HUES48 (cell line): ENCODE results near the gene GRIK4.

Experiments used
- H3K27ac ChIP-seq: one replicate; pipeline ENCODE4 v1.7.0; 2013; ENCODE audit warnings: low read depth, low read length, inconsistent platforms
- H3K27me3 ChIP-seq: 2 replicates; pipeline ENCODE4 v1.6.1; 2013; ENCODE audit warnings: mild to moderate bottlenecking, low read length; ENCODE audit not compliant: control insufficient read depth, insufficient read depth
- H3K36me3 ChIP-seq: 2 replicates; pipeline ENCODE4 v1.6.1; 2013; ENCODE audit warnings: low read length; ENCODE audit not compliant: control insufficient read depth, insufficient read depth
- H3K4me1 ChIP-seq: 2 replicates; pipeline ENCODE4 v1.6.1; 2013; ENCODE audit warnings: mild to moderate bottlenecking, low read length; ENCODE audit not compliant: control insufficient read depth, insufficient read depth
- H3K4me3 ChIP-seq: 2 replicates; pipeline ENCODE4 v1.5.1; 2013; ENCODE audit warnings: mild to moderate bottlenecking, low read depth, low read length
- H3K9ac ChIP-seq: 2 replicates; pipeline ENCODE4 v1.6.1; 2013; ENCODE audit warnings: mild to moderate bottlenecking, low read depth, low read length, moderate library complexity
- H3K9me3 ChIP-seq: 2 replicates; pipeline ENCODE4 v1.6.1; 2013; ENCODE audit warnings: low read length; ENCODE audit not compliant: control insufficient read depth, insufficient read depth

GRIK4 gene

GRCh38 chr11:120517801-120518291 lies 6.3 kb downstream of the GRIK4 start:
- Histone ChIP-seq H3K36me3 (no peaks in the 10 kb centered on the region), H3K27me3 (peaks cover 25% of the 10 kb centered on the region), H3K27ac (no peak overlapping the region), H3K9me3 (no peaks in the 10 kb centered on the region), H3K9ac (no peak overlapping the region), H3K4me1 (peaks cover 17% of the 10 kb centered on the region), H3K4me3 (no peak overlapping the region)

DNA sequence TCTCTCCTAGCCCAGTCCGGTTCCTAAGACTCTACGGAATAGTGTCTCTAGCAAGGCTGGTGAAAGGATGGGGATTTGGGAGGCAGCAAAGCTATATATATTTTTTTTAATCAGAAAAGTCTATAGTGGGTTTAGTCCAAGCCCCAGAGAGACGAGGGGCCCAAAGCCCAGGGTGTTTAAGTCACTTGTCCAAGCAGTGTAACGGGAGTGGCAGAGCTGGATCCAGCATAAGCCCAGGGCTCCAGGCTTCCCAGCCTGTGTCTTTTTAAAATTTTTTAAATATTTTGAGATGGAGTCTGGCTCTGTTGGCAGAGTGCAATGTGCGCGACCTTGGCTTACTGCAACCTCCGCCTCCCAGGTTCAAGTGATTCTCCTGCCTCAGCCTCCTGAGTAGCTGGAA lies 6.8 kb downstream of the GRIK4 start:
- H3K9me3 ChIP-seq, result no peaks in the 10 kb centered on the region
- no peak overlapping the region for H3K27ac ChIP-seq
- no peaks in the 10 kb centered on the region for H3K36me3 ChIP-seq
- peaks cover 20% of the 10 kb centered on the region for H3K27me3 ChIP-seq
- no peak overlapping the region for H3K4me3 ChIP-seq
- no peak overlapping the region for H3K9ac ChIP-seq
- peaks cover 22% of the 10 kb centered on the region for H3K4me1 ChIP-seq

- no peaks in the 10 kb centered on the region for H3K36me3 ChIP-seq
- peaks cover 10% of the 10 kb centered on the region; the same call in 1 of the 2 replicates for H3K27me3 ChIP-seq
- H3K27ac ChIP-seq, result no peak overlapping the region
- H3K9ac ChIP-seq, result no peak overlapping the region
- peaks cover 25% of the 10 kb centered on the region for H3K4me1 ChIP-seq
- no peaks in the 10 kb centered on the region for H3K9me3 ChIP-seq
- H3K4me3 ChIP-seq, result no peak overlapping the region
These were observed 7.9 kb downstream of the GRIK4 start for GRCh38 chr11:120519474-120519873.

GRCh38 chr11:120520091-120520822 lies 8.7 kb downstream of the GRIK4 start:
- H3K4me1 ChIP-seq, result peaks cover 25% of the 10 kb centered on the region
- peaks cover 9% of the 10 kb centered on the region; the same call in 1 of the 2 replicates for H3K27me3 ChIP-seq
- H3K9me3 ChIP-seq, result no peaks in the 10 kb centered on the region
- no peaks in the 10 kb centered on the region for H3K36me3 ChIP-seq
- H3K4me3 ChIP-seq, result no peak overlapping the region
- H3K27ac ChIP-seq, result no peak overlapping the region
- H3K9ac ChIP-seq, result no peak overlapping the region

DNA sequence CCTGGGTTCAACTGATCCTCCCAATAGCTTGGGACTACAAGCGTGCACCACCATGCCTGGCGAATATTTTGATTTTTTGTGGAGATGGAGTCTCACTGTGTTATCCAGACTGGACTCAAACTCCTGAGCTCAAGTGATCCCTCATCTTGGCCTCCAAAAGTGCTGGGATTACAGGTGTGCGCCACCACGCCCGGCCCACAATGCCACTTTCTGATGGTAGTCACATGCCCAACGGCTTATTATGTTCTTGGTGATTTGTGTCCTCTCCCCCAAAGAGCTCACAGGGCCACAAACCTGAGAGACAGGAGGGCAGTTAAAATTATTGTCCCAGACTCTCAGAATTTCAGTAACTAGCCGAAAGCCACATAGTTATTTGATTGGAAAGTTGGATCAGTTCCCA lies 9.6 kb downstream of the GRIK4 start:
- Histone ChIP-seq H3K9me3 (no peaks in the 10 kb centered on the region), H3K27me3 (no peaks in the 10 kb centered on the region), H3K9ac (no peak overlapping the region), H3K27ac (no peak overlapping the region), H3K4me3 (no peak overlapping the region), H3K36me3 (no peaks in the 10 kb centered on the region), H3K4me1 (peaks cover 25% of the 10 kb centered on the region)

DNA sequence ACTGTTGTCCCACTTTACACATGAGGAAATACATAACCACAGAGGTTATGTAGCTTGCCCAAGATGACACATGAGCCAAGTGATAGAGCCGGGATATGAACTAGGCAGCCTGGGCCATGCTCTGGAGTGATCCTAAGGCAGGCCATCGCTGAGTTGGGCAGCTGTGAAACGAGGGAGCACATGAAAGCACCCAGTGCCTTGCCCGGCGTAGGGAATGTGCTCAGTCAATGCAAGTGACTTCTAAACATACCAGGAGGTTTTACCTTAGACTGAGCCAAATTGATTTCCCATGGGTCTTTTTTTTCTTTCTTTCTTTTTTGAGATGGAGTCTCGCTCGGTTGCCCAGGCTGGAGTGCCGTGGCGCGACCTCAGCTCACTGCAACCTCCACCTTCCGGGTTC lies 10.5 kb downstream of the GRIK4 start:
- Histone ChIP-seq H3K36me3 (no peaks in the 10 kb centered on the region), H3K9me3 (no peaks in the 10 kb centered on the region), H3K27ac (no peak overlapping the region), H3K9ac (no peak overlapping the region), H3K4me3 (no peak overlapping the region), H3K4me1 (peaks cover 24% of the 10 kb centered on the region), H3K27me3 (no peaks in the 10 kb centered on the region)

DNA sequence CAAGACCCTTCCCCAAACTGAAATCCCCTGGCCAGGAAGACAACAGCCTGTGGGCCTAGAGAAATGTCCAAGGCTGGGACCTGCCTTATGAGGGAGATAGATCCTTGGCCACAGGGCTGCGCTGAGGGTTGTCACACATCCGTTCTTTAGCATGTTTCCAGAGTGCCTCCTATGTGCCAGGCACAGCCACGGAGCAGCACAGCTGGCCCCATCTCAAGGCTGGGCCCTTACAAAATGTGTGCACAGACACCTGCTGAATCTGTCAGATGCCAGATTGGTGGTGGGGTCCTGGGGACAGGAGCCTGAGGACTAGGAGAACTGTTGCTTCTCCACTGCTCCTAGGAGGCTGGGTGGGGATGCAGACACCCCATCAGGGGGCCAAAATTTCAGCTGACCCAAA lies 11.2 kb downstream of the GRIK4 start:
- Histone ChIP-seq H3K9me3 (no peaks in the 10 kb centered on the region), H3K4me1 (peaks cover 21% of the 10 kb centered on the region), H3K27me3 (no peaks in the 10 kb centered on the region), H3K36me3 (no peaks in the 10 kb centered on the region), H3K9ac (no peak overlapping the region), H3K27ac (no peak overlapping the region), H3K4me3 (no peak overlapping the region)

GRCh38 chr11:120523196-120523595 lies 11.6 kb downstream of the GRIK4 start:
- no peaks in the 10 kb centered on the region for H3K9me3 ChIP-seq
- peaks cover 19% of the 10 kb centered on the region for H3K4me1 ChIP-seq
- no peak overlapping the region for H3K9ac ChIP-seq
- no peaks in the 10 kb centered on the region for H3K36me3 ChIP-seq
- no peaks in the 10 kb centered on the region for H3K27me3 ChIP-seq
- H3K4me3 ChIP-seq, result no peak overlapping the region
- no peak overlapping the region for H3K27ac ChIP-seq

GRCh38 chr11:120524536-120525085 lies 13.1 kb downstream of the GRIK4 start:
- H3K27me3 ChIP-seq, result no peaks in the 10 kb centered on the region
- H3K9ac ChIP-seq, result no peak overlapping the region
- H3K4me1 ChIP-seq, result peaks cover 19% of the 10 kb centered on the region
- no peaks in the 10 kb centered on the region for H3K36me3 ChIP-seq
- H3K27ac ChIP-seq, result no peak overlapping the region
- no peak overlapping the region for H3K4me3 ChIP-seq
- no peaks in the 10 kb centered on the region for H3K9me3 ChIP-seq

DNA sequence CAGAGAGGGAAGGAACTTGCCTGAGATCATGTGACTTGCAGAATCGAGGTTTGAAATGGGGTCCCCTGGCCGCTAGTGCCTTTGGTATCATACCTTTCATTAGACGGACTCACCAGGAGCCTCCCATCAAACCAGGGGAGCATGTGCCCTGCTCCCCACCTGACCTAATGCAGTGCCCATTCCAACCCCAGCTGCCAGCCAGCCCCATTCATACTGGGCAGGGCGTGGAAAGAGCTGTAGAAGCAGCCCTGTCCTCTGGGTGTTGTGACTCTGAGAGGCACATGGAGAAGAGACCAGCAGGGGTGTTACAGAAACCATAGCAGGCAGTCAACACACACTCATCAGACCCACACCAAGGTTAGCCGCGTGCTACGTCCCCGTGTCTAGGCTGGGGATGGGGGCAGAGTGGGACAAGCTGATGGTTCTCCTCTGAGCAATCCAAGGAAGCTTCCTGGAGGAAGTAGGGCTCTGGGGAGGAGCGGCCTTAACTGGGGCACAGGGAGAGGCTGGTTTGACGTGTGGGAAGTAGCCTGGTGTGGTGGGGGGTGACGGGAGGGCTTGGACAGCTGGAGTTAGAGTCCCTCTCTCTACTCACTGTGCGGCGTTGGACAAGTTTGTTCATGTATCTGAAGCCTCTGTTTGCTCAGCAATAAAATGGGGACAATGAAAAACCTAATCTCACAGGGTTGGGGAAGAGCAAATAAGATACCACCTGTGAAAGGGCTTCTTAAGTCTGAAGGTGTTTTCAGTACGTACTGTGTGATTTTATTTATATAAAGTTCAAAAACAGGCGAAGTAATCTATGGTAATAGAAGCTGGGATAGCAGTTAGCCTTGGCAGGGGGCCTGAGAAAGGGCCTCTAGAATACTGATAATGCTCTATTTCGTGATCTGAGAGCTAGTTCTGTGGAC lies 14.0 kb downstream of the GRIK4 start:
- Histone ChIP-seq H3K27me3 (no peaks in the 10 kb centered on the region), H3K4me1 (peaks cover 19% of the 10 kb centered on the region), H3K4me3 (no peak overlapping the region), H3K27ac (no peak overlapping the region), H3K9ac (no peak overlapping the region), H3K9me3 (no peaks in the 10 kb centered on the region), H3K36me3 (no peaks in the 10 kb centered on the region)

DNA sequence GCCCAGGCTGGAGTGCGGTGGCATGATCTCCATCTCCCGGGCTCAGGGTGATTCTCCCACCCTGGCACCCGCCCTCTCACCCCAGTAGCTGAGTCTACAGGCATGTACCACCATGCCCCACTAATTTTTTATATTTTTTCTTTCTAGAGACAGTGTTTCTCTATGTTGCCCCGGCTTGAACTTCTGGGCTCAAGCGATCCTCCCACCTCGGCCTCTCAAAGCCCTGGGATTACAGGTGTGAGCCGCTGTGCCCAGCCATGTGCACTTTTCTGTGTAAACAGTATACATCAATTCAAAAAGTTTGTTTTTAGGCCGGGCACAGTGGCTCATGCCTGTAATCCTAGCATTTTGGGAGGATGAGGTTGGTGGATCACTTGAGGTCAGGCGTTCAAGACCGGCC lies 14.7 kb downstream of the GRIK4 start:
- no peak overlapping the region for H3K4me3 ChIP-seq
- no peak overlapping the region for H3K27ac ChIP-seq
- no peak overlapping the region for H3K9ac ChIP-seq
- H3K36me3 ChIP-seq, result no peaks in the 10 kb centered on the region
- H3K4me1 ChIP-seq, result peaks cover 19% of the 10 kb centered on the region
- no peaks in the 10 kb centered on the region for H3K27me3 ChIP-seq
- no peaks in the 10 kb centered on the region for H3K9me3 ChIP-seq
